Small intestine (tissue), 7 donors: Measurements from ENCODE around the gene NKAIN2. TPM values are rescaled to one million over a fixed set of nuclear protein-coding genes. Genes with fewer than 3 reads are reported as not detected.

ENCODE experiments used
- DNase-seq, 2 donors: peaks; one replicate each; pipeline versions ENCODE4 v3.0.0 to v3.0.0-alpha.2; 2013
- FAIRE-seq: peaks from 2 replicates; lab custom pipeline; 2012; peaks lifted over from hg19 to GRCh38; lab: Jason Lieb, UNC
- H3K27ac ChIP-seq, 3 donors: one replicate each; pipeline ENCODE4 v1.5.1; 2013; ENCODE audit warnings: low read length in 2 of 3, mild to moderate bottlenecking in 2 of 3, control low read depth in 1 of 3, inconsistent platforms in 1 of 3, low read depth in 1 of 3, moderate library complexity in 1 of 3
- H3K27me3 ChIP-seq, 3 donors: one replicate each; pipeline ENCODE4 v1.6.1; 2013; ENCODE audit warnings: low read length in 3 of 3, inconsistent platforms in 1 of 3; ENCODE audit not compliant: control insufficient read depth in 3 of 3, insufficient read depth in 3 of 3
- H3K36me3 ChIP-seq, 3 donors: one replicate each; pipeline ENCODE4 v1.6.1; 2013; ENCODE audit warnings: low read length in 3 of 3, inconsistent platforms in 1 of 3, low read depth in 1 of 3, mild to moderate bottlenecking in 1 of 3, moderate library complexity in 1 of 3; ENCODE audit not compliant: control insufficient read depth in 3 of 3, insufficient read depth in 2 of 3
- H3K4me1 ChIP-seq, 3 donors: one replicate each; pipeline ENCODE4 v1.6.1; 2013; ENCODE audit warnings: low read length in 2 of 3, inconsistent platforms in 1 of 3, low read depth in 1 of 3, mild to moderate bottlenecking in 1 of 3, moderate library complexity in 1 of 3; ENCODE audit not compliant: control insufficient read depth in 3 of 3, insufficient read depth in 2 of 3
- H3K4me3 ChIP-seq, 3 donors: one replicate each; pipeline ENCODE4 v1.5.1; 2013; ENCODE audit warnings: low read length in 3 of 3, control low read depth in 1 of 3, inconsistent platforms in 1 of 3, low read depth in 1 of 3, mild to moderate bottlenecking in 1 of 3, moderate library complexity in 1 of 3
- H3K9me3 ChIP-seq, 2 donors: one replicate each; pipeline ENCODE4 v1.6.1; 2013; ENCODE audit warnings: low read depth in 1 of 2, low read length in 1 of 2; ENCODE audit not compliant: control insufficient read depth in 2 of 2, insufficient read depth in 1 of 2
- WGBS, 3 donors: extraction: QIAGEN DNeasy Blood & Tissue Kit; methylation state at CpG; one replicate each; pipeline ENCODE4 v1.1.7; 2013; 5-methylcytosine and 5-hydroxymethylcytosine counted together
- polyA plus RNA-seq, 4 donors: library from polyadenylated mRNA; stranded (reverse) in 3 of 4; unstranded in 1 of 4; fragments of 200-250 nt in 3 of 4; fragments of 120-200 nt in 1 of 4; gene quantifications; one replicate each; pipeline versions ENCODE4 v1.2.1 to v1.2.3, GENCODE V29; 2013
- donor health status: healthy with polysubstance abuse.
- donor health status: control.
- donor health status: control.
- donor health status: Bipolar disorder and iron deficiency.
- donor health status: healthy.

The NKAIN2 gene
- polyA plus RNA-seq, 4 donors: 0.16 to 1.4 (median 0.19) TPM; not detected in 1

- H3K36me3 ChIP-seq: no peaks in the 10 kb centered on the region
- FAIRE-seq (no peak), DNase-seq (no peak)
- no peak overlapping the region for H3K27ac ChIP-seq
- H3K9me3 ChIP-seq: no peaks in the 10 kb centered on the region
- no peaks in the 10 kb centered on the region for H3K4me1 ChIP-seq
- WGBS, 3 donors: 88 to 93% (median 91%) methylated on average over 2 of the region's 2 CpGs
- H3K27me3 ChIP-seq: no peaks in the 10 kb centered on the region
- H3K4me3 ChIP-seq: no peak overlapping the region
These were observed 44.7 kb downstream of the NKAIN2 start for GRCh38 chr6:123848347-123848746.

- WGBS, 3 donors: 21 to 60% (median 34%) methylated on average over 3 of the region's 3 CpGs
- no peaks in the 10 kb centered on the region for H3K9me3 ChIP-seq
- H3K27ac ChIP-seq: no peak overlapping the region
- H3K4me1 ChIP-seq: no peaks in the 10 kb centered on the region
- no peaks in the 10 kb centered on the region for H3K36me3 ChIP-seq
- DNase-seq (no peak), FAIRE-seq (no peak)
- H3K4me3 ChIP-seq: no peak overlapping the region
- H3K27me3 ChIP-seq: no peaks in the 10 kb centered on the region
These were observed 45.7 kb downstream of the NKAIN2 start for GRCh38 chr6:123849406-123849805.

GRCh38 chr6:123850555-123850954, 46.9 kb downstream of the NKAIN2 start:
- Histone ChIP-seq H3K4me1 (no peaks in the 10 kb centered on the region), H3K9me3 (no peaks in the 10 kb centered on the region), H3K4me3 (no peak overlapping the region), H3K36me3 (no peaks in the 10 kb centered on the region), H3K27me3 (no peaks in the 10 kb centered on the region), H3K27ac (no peak overlapping the region)
- DNase-seq (no peak), FAIRE-seq (no peak)
- WGBS, 3 donors: 90 to 96% (median 91%) methylated on average over 4 of the region's 4 CpGs

- H3K27ac ChIP-seq: no peak overlapping the region
These were observed 50.5 kb downstream of the NKAIN2 start for GRCh38 chr6:123854201-123854600.

GRCh38 chr6:123855506-123855905, 51.8 kb downstream of the NKAIN2 start:
- H3K27me3 ChIP-seq: no peaks in the 10 kb centered on the region
- H3K4me3 ChIP-seq: no peak overlapping the region
- H3K4me1 ChIP-seq: no peaks in the 10 kb centered on the region
- FAIRE-seq (no peak), DNase-seq (no peak)
- H3K36me3 ChIP-seq: no peaks in the 10 kb centered on the region
- no peaks in the 10 kb centered on the region for H3K9me3 ChIP-seq
- H3K27ac ChIP-seq: no peak overlapping the region
- WGBS, 3 donors: 68 to 77% (median 74%) methylated on average over 2 of the region's 2 CpGs

More at GRCh38 chr6:123854201-123854600, 50.5 kb downstream of the NKAIN2 start:
- no peaks in the 10 kb centered on the region for H3K9me3 ChIP-seq
- H3K4me3 ChIP-seq: no peak overlapping the region
- DNase-seq (no peak), FAIRE-seq (no peak)
- no peaks in the 10 kb centered on the region for H3K4me1 ChIP-seq
- no peaks in the 10 kb centered on the region for H3K27me3 ChIP-seq
- H3K36me3 ChIP-seq: no peaks in the 10 kb centered on the region
- WGBS, 3 donors: 36 to 64% (median 49%) methylated on average over 2 of the region's 2 CpGs

- DNase-seq: no peak
- whole genome bisulfite sequencing, 3 donors: 92 to 95% (median 93%) methylated on average over 1 of the region's 1 CpG
- FAIRE-seq: no peak
These were observed 55.6 kb downstream of the NKAIN2 start for GRCh38 chr6:123859291-123859690.

GRCh38 chr6:123869334-123869733, 65.7 kb downstream of the NKAIN2 start:
- WGBS, 3 donors: 11 to 57% (median 40%) methylated on average over 2 of the region's 2 CpGs
- DNase-seq (no peak), FAIRE-seq (no peak)
- Histone ChIP-seq H3K27ac (no peak overlapping the region), H3K36me3 (no peaks in the 10 kb centered on the region), H3K27me3 (no peaks in the 10 kb centered on the region), H3K9me3 (no peaks in the 10 kb centered on the region), H3K4me3 (no peak overlapping the region), H3K4me1 (no peaks in the 10 kb centered on the region)

More at GRCh38 chr6:123859291-123859690, 55.6 kb downstream of the NKAIN2 start:
- Histone ChIP-seq H3K9me3 (no peaks in the 10 kb centered on the region), H3K4me1 (no peaks in the 10 kb centered on the region), H3K4me3 (no peak overlapping the region), H3K27me3 (no peaks in the 10 kb centered on the region), H3K27ac (no peak overlapping the region), H3K36me3 (no peaks in the 10 kb centered on the region)

- FAIRE-seq (no peak), DNase-seq (no peak)
- Histone ChIP-seq H3K9me3 (no peaks in the 10 kb centered on the region), H3K4me1 (no peaks in the 10 kb centered on the region), H3K27ac (no peak overlapping the region), H3K27me3 (no peaks in the 10 kb centered on the region), H3K4me3 (no peak overlapping the region), H3K36me3 (no peaks in the 10 kb centered on the region)
- WGBS, 3 donors: 45 to 58% (median 54%) methylated on average over 1 of the region's 1 CpG
These were observed 70.3 kb downstream of the NKAIN2 start for GRCh38 chr6:123873974-123874373.

GRCh38 chr6:123875784-123876183, 72.1 kb downstream of the NKAIN2 start:
- no peaks in the 10 kb centered on the region for H3K36me3 ChIP-seq
- no peak overlapping the region for H3K27ac ChIP-seq
- H3K4me1 ChIP-seq: no peaks in the 10 kb centered on the region
- H3K27me3 ChIP-seq: no peaks in the 10 kb centered on the region
- FAIRE-seq (no peak), DNase-seq (no peak)
- no peaks in the 10 kb centered on the region for H3K9me3 ChIP-seq
- 65 to 75% (median 68%) methylated on average over 1 of the region's 1 CpG for WGBS, 3 donors
- H3K4me3 ChIP-seq: no peak overlapping the region
